K562 (cell line): Measurements from ENCODE around the gene PDE6D. TPM values are rescaled to one million over a fixed set of nuclear protein-coding genes. Genes with fewer than 3 reads are reported as not detected.

Experiments
- CBX1 ChIP-seq: sonication (generic); IDR thresholded peaks from 2 replicates; pipeline ENCODE4 v1.6.1; 2016; ENCODE audit warnings: antibody characterized with exemption, low read depth, mild to moderate bottlenecking
- ETV1 ChIP-seq: fragments of 450-650 bp; conservative IDR thresholded peaks from 2 replicates; pipeline ENCODE4 v1.6.1; 2016; ENCODE audit warnings: missing genetic modification characterization, control low read depth, low read depth, missing compliant biosample characterization
- ILF3 ChIP-seq: fragments of 450-650 bp; IDR thresholded peaks from 2 replicates; pipeline ENCODE4 v1.6.1; 2018; ENCODE audit warnings: antibody characterized with exemption, mild to moderate bottlenecking, moderate library complexity, borderline replicate concordance
- MAZ ChIP-seq, 2 experiments: fragments of 450-650 bp in 1 of 2; sonication (generic) in 1 of 2; formaldehyde crosslinking; IDR thresholded peaks in 1 of 2; conservative IDR thresholded peaks in 1 of 2; 2 replicates each; pipeline versions ENCODE4 v1.4.0 to v1.5.0; 2020; ENCODE audit warnings: mild to moderate bottlenecking in 1 of 2, missing genetic modification reagents in 1 of 2
- MTA3 ChIP-seq: fragments of 450-650 bp; formaldehyde crosslinking; IDR thresholded peaks from 2 replicates; pipeline ENCODE4 v1.6.1; 2017; ENCODE audit warnings: mild to moderate bottlenecking, borderline replicate concordance
- NRF1 ChIP-seq, 2 experiments: fragments of 450-650 bp; IDR thresholded peaks in 1 of 2; conservative IDR thresholded peaks in 1 of 2; 2 replicates each; pipeline ENCODE4 v1.6.1; 2014; ENCODE audit warnings: mild to moderate bottlenecking in 2 of 2
- PHF21A ChIP-seq: fragments of 450-650 bp; IDR thresholded peaks from 2 replicates; pipeline ENCODE4 v1.6.1; 2017; ENCODE audit warnings: low read depth, borderline replicate concordance
- POLR2B ChIP-seq: fragments of 450-650 bp; IDR thresholded peaks from 2 replicates; pipeline ENCODE4 v1.6.1; 2018; ENCODE audit warnings: low read depth; ENCODE audit not compliant: partially characterized antibody
- RB1 ChIP-seq: fragments of 450-650 bp; IDR thresholded peaks from 2 replicates; pipeline ENCODE4 v1.6.1; 2017; ENCODE audit warnings: low read depth, mild to moderate bottlenecking
- RBM15 ChIP-seq: fragments of 200-400 bp; formaldehyde crosslinking; IDR thresholded peaks from 2 replicates; pipeline ENCODE4 v1.6.1; 2018; ENCODE audit warnings: mild to moderate bottlenecking, low read length, moderate library complexity; ENCODE audit not compliant: insufficient read depth
- RNF2 ChIP-seq: sonication (generic); IDR thresholded peaks from 2 replicates; pipeline ENCODE4 v1.6.1; 2016
- TRIM28 ChIP-seq: fragments of 450-650 bp; IDR thresholded peaks from 2 replicates; pipeline ENCODE4 v1.6.1; 2017
- ZNF146 ChIP-seq: IDR thresholded peaks from one replicate; pipeline ENCODE4 v1.6.1; 2018; ENCODE audit warnings: missing compliant biosample characterization; ENCODE audit not compliant: unreplicated experiment
- ZNF57 ChIP-seq: fragments of 450-650 bp; formaldehyde crosslinking; IDR thresholded peaks from 2 replicates; pipeline ENCODE4 v1.4.0; 2020; ENCODE audit warnings: mild to moderate bottlenecking, moderate library complexity
- polyA plus RNA-seq, 8 experiments: library from polyadenylated mRNA; depleted of rRNA in 4 of 8; stranded (reverse) in 5 of 8; unstranded in 3 of 8; fragments of >200 nt; fragmentation: Nextera tagmentation in 2 of 8; fragmentation: Illumina TruSeq in 1 of 8; extraction: Ambion mirVana in 2 of 8; extraction: Trizol in 1 of 8; gene quantifications; 2 replicates each; pipeline versions ENCODE4 v1.2.1 to v1.2.3, GENCODE V29; 2011 to 2014; ENCODE audit warnings: inconsistent platforms in 1 of 8, missing spikeins in 1 of 8
- total RNA-seq, 7 experiments: library from RNA; depleted of rRNA in 6 of 7; stranded (reverse); fragments of >200 nt in 6 of 7; fragmentation: Illumina TruSeq in 2 of 7; extraction: Trizol in 2 of 7; gene quantifications; 2 replicates each; pipeline versions ENCODE4 v1.2.1 to v1.2.3, GENCODE V29; 2011 to 2021; ENCODE audit warnings: low replicate concordance in 1 of 7
- TF ChIP-seq, protein P1 (sequence below): sonication (generic); formaldehyde crosslinking; IDR thresholded peaks from 2 replicates; pipeline ENCODE4 v1.8.0; 2023; ENCODE audit warnings: missing genetic modification reagents, mild to moderate bottlenecking, borderline replicate concordance
- TF ChIP-seq, protein P2 (sequence below): fragments of 450-650 bp; IDR thresholded peaks from 2 replicates; pipeline ENCODE4 v1.6.1; 2016
- TF ChIP-seq, protein P3 (sequence below): fragments of 250-450 bp; sonication (Bioruptor Pico); IDR thresholded peaks from 2 replicates; pipeline ENCODE4 v1.4.0; 2020

The PDE6D gene
- total and polyA plus RNA-seq, 9 of the 15 experiments (the other 6 are each of a cell fraction or from before 2014, with no cell fraction given): 0.65 to 11.6 (median 7.0) TPM

DNA sequence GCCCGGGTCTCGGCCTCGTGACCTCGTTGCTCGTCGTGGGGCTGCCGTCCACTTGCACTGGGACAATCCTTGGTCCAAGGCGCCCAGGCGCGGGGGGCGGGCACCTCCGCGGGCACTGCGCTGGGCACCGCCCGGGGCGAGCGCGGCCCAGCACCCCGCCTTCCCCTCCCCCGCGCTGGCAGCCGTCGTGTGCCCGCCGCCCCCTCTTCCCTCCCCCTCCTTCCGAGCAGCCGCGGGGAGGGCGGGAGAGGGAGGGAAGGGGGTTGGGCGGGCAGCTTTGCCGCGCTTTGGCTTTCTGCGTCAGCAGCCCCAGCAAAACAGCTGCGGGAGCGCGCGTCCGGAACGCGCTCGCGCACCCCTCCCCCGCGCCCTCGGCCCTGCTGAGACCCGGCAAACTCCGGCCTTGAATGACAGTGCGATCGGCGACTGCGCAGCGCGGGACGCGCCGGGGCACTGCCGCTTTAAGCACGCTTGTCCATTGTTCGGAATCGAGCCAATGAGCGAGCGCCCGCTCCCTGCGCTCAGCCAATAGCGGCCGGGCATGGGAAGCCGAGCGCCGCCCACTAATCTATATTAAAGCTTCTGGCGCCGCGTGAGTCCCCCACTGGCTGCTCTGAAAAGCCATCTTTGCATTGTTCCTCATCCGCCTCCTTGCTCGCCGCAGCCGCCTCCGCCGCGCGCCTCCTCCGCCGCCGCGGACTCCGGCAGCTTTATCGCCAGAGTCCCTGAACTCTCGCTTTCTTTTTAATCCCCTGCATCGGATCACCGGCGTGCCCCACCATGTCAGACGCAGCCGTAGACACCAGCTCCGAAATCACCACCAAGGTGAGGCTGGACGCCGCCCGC, 72.9 kb downstream of the PDE6D start, which contains the start of gene PTMA (continued):
- TF ChIP-seq ZNF57 (CRISPR knock-in tag) (no peak), ETV1 (tag) (no peak), ILF3 (no peak), PHF21A (no peak), TRIM28 (no peak), ZNF146 (CRISPR knock-in tag) (no peak), RB1 (peak; percentile 91; the same call in 1 of the 2 replicates), CBX1 (peak; percentile 64; the same call in 1 of the 2 replicates), POLR2B (peak; percentile 97), RBM15 (no peak), MAZ (CRISPR knock-in tag; conservative IDR thresholded peaks at IDR 0.05 in 1 of 2, IDR thresholded peaks at IDR 0.05 in 1 of 2) (peak; percentile 60 to 91), RNF2 (peak; percentile 62; the same call in 1 of the 2 replicates), NRF1 (conservative IDR thresholded peaks at IDR 0.05 in 1 of 2, IDR thresholded peaks at IDR 0.05 in 1 of 2) (peak; percentile 95 to 96), MTA3 (peak; percentile 97)
- TF ChIP-seq, protein P1, sequence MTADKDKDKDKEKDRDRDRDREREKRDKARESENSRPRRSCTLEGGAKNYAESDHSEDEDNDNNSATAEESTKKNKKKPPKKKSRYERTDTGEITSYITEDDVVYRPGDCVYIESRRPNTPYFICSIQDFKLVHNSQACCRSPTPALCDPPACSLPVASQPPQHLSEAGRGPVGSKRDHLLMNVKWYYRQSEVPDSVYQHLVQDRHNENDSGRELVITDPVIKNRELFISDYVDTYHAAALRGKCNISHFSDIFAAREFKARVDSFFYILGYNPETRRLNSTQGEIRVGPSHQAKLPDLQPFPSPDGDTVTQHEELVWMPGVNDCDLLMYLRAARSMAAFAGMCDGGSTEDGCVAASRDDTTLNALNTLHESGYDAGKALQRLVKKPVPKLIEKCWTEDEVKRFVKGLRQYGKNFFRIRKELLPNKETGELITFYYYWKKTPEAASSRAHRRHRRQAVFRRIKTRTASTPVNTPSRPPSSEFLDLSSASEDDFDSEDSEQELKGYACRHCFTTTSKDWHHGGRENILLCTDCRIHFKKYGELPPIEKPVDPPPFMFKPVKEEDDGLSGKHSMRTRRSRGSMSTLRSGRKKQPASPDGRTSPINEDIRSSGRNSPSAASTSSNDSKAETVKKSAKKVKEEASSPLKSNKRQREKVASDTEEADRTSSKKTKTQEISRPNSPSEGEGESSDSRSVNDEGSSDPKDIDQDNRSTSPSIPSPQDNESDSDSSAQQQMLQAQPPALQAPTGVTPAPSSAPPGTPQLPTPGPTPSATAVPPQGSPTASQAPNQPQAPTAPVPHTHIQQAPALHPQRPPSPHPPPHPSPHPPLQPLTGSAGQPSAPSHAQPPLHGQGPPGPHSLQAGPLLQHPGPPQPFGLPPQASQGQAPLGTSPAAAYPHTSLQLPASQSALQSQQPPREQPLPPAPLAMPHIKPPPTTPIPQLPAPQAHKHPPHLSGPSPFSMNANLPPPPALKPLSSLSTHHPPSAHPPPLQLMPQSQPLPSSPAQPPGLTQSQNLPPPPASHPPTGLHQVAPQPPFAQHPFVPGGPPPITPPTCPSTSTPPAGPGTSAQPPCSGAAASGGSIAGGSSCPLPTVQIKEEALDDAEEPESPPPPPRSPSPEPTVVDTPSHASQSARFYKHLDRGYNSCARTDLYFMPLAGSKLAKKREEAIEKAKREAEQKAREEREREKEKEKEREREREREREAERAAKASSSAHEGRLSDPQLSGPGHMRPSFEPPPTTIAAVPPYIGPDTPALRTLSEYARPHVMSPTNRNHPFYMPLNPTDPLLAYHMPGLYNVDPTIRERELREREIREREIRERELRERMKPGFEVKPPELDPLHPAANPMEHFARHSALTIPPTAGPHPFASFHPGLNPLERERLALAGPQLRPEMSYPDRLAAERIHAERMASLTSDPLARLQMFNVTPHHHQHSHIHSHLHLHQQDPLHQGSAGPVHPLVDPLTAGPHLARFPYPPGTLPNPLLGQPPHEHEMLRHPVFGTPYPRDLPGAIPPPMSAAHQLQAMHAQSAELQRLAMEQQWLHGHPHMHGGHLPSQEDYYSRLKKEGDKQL (CRISPR knock-in tag): no peak
- TF ChIP-seq, protein P2, sequence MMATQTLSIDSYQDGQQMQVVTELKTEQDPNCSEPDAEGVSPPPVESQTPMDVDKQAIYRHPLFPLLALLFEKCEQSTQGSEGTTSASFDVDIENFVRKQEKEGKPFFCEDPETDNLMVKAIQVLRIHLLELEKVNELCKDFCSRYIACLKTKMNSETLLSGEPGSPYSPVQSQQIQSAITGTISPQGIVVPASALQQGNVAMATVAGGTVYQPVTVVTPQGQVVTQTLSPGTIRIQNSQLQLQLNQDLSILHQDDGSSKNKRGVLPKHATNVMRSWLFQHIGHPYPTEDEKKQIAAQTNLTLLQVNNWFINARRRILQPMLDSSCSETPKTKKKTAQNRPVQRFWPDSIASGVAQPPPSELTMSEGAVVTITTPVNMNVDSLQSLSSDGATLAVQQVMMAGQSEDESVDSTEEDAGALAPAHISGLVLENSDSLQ: peak; percentile 96
- TF ChIP-seq, protein P3, sequence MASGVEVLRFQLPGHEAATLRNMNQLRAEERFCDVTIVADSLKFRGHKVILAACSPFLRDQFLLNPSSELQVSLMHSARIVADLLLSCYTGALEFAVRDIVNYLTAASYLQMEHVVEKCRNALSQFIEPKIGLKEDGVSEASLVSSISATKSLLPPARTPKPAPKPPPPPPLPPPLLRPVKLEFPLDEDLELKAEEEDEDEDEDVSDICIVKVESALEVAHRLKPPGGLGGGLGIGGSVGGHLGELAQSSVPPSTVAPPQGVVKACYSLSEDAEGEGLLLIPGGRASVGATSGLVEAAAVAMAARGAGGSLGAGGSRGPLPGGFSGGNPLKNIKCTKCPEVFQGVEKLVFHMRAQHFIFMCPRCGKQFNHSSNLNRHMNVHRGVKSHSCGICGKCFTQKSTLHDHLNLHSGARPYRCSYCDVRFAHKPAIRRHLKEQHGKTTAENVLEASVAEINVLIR (CRISPR knock-in tag): no peak
